Activated CD8-positive, alpha-beta T cell treated with anti-CD3 and anti-CD28 coated beads, Interleukin-2, amount 10 ng/mL, durations not matched to agents 7 days and 5 days (primary cell): ENCODE data around the gene ANKRD33. TPM values are rescaled to one million over a fixed set of nuclear protein-coding genes. Genes with fewer than 3 reads are reported as not detected.
A peak's percentile ranks its signal among the peaks of the same experiment; 100 is the strongest.

Experiments used
- ATAC-seq: fragments of 150-1000 bp; cut with Tn5 transposase; one replicate; pipeline ENCODE4 v1.10.0; 2021; ENCODE audit warnings: moderate library complexity
- CTCF ChIA-PET: fragments of 350-600 bp; sonication (Branson Sonifier 250); formaldehyde crosslinking; loops from one replicate; lab custom pipeline; 2021; ENCODE audit warnings: antibody characterized with exemption; lab: Charles Lee
- POLR2A ChIA-PET: fragments of 350-600 bp; sonication (Branson Sonifier 250); formaldehyde crosslinking; loops from one replicate; lab custom pipeline; 2021; ENCODE audit warnings: antibody characterized with exemption; lab: Charles Lee
- DNase-seq: peaks from one replicate; pipeline ENCODE4 v3.0.0-alpha.2; 2020
- H3K27ac Mint-ChIP-seq: one replicate; pipeline ENCODE4 v1.8.0; 2021; ENCODE audit warnings: mild to moderate bottlenecking, mixed read lengths
- H3K27me3 Mint-ChIP-seq: one replicate; pipeline ENCODE4 v1.8.0; 2021; ENCODE audit warnings: low read depth, mixed read lengths
- H3K36me3 Mint-ChIP-seq: one replicate; pipeline ENCODE4 v1.8.0; 2021; ENCODE audit warnings: low read depth, mixed read lengths
- H3K4me1 Mint-ChIP-seq: one replicate; pipeline ENCODE4 v1.8.0; 2021; ENCODE audit warnings: low read depth, mixed read lengths
- H3K4me3 Mint-ChIP-seq: one replicate; pipeline ENCODE4 v1.8.0; 2021; ENCODE audit warnings: mild to moderate bottlenecking, mixed read lengths
- H3K9me3 Mint-ChIP-seq: one replicate; pipeline ENCODE4 v1.8.0; 2022; ENCODE audit warnings: mixed read lengths; ENCODE audit not compliant: insufficient read depth
- total RNA-seq, 2 experiments: library from RNA; stranded (reverse); gene quantifications; one replicate each; pipeline ENCODE4 v1.2.3, GENCODE V29; 2021

The ANKRD33 gene
- total RNA-seq, 2 experiments from 2014 or later: not detected

- no peaks in the 10 kb centered on the region for H3K9me3 Mint-ChIP-seq
- POLR2A ChIA-PET: no interaction called here
- ATAC-seq (no peak), DNase-seq (no peak)
- no peak overlapping the region for H3K4me3 Mint-ChIP-seq
- H3K36me3 Mint-ChIP-seq: no peaks in the 10 kb centered on the region
- H3K27ac Mint-ChIP-seq: peak overlapping the region; percentile 30
- CTCF ChIA-PET: interaction anchor here (0.8 to 6.6 kb wide), 8 partner anchors 27 to 534 kb away, joined by 3 to 46 read pairs (median 6); partner anchors contain the start of gene GALNT6
- H3K4me1 Mint-ChIP-seq: peaks cover 4% of the 10 kb centered on the region
- peaks cover 16% of the 10 kb centered on the region for H3K27me3 Mint-ChIP-seq
Measured at GRCh38 chr12:51925346-51926063, 37.6 kb downstream of the ANKRD33 start.

- DNase-seq: no peak
- POLR2A ChIA-PET: no interaction called here
- Mint-ChIP-seq H3K4me3 (no peak overlapping the region), H3K9me3 (no peaks in the 10 kb centered on the region), H3K27me3 (peaks cover 19% of the 10 kb centered on the region), H3K36me3 (no peaks in the 10 kb centered on the region), H3K4me1 (peaks cover 4% of the 10 kb centered on the region), H3K27ac (no peak overlapping the region)
- CTCF ChIA-PET: interaction anchor here (0.6 to 6.6 kb wide), 13 partner anchors 14 to 535 kb away, joined by 3 to 46 read pairs (median 5); partner anchors contain the start of gene GALNT6
- ATAC-seq: no peak
Measured at GRCh38 chr12:51926064-51926632, 38.2 kb downstream of the ANKRD33 start.

- no peak overlapping the region for H3K4me3 Mint-ChIP-seq
- H3K27me3 Mint-ChIP-seq: peaks cover 19% of the 10 kb centered on the region
- DNase-seq (peak; percentile 72), ATAC-seq (peak; percentile 57)
- no peaks in the 10 kb centered on the region for H3K36me3 Mint-ChIP-seq
- H3K27ac Mint-ChIP-seq: no peak overlapping the region
- H3K9me3 Mint-ChIP-seq: no peaks in the 10 kb centered on the region
- H3K4me1 Mint-ChIP-seq: peaks cover 4% of the 10 kb centered on the region
- POLR2A ChIA-PET: no interaction called here
- CTCF ChIA-PET: interaction anchor here (0.6 to 6.6 kb wide), 14 partner anchors 13 to 535 kb away, joined by 3 to 46 read pairs (median 5); partner anchors contain the start of gene GALNT6
Measured at GRCh38 chr12:51926718-51927117, 38.8 kb downstream of the ANKRD33 start.

- no peak overlapping the region for H3K4me3 Mint-ChIP-seq
- ATAC-seq (no peak), DNase-seq (no peak)
- H3K9me3 Mint-ChIP-seq: no peaks in the 10 kb centered on the region
- ChIA-PET CTCF (interaction anchor here (2.0 kb wide), 1 partner anchor 39 kb away, joined by 5 read pairs; no protein-coding TSS in a partner anchor), POLR2A (no interaction called here)
- H3K27ac Mint-ChIP-seq: no peak overlapping the region
- H3K4me1 Mint-ChIP-seq: no peaks in the 10 kb centered on the region
- peaks cover 22% of the 10 kb centered on the region for H3K27me3 Mint-ChIP-seq
- H3K36me3 Mint-ChIP-seq: no peaks in the 10 kb centered on the region
Measured at GRCh38 chr12:51932218-51933076, 44.5 kb downstream of the ANKRD33 start.

GRCh38 chr12:51934080-51934479, 46.2 kb downstream of the ANKRD33 start:
- no peak overlapping the region for H3K4me3 Mint-ChIP-seq
- H3K27me3 Mint-ChIP-seq: peaks cover 22% of the 10 kb centered on the region
- ChIA-PET CTCF (interaction anchor here (0.8 to 2.0 kb wide), 3 partner anchors 38 to 90 kb away, joined by 3 to 5 read pairs (median 5); no protein-coding TSS in a partner anchor), POLR2A (no interaction called here)
- no peaks in the 10 kb centered on the region for H3K36me3 Mint-ChIP-seq
- DNase-seq: no peak
- no peaks in the 10 kb centered on the region for H3K9me3 Mint-ChIP-seq
- ATAC-seq: no peak
- no peaks in the 10 kb centered on the region for H3K4me1 Mint-ChIP-seq
- H3K27ac Mint-ChIP-seq: no peak overlapping the region

- no peak for ATAC-seq
- H3K27me3 Mint-ChIP-seq: peaks cover 21% of the 10 kb centered on the region
- no peak overlapping the region for H3K4me3 Mint-ChIP-seq
- H3K27ac Mint-ChIP-seq: no peak overlapping the region
- no peaks in the 10 kb centered on the region for H3K36me3 Mint-ChIP-seq
- ChIA-PET POLR2A (interaction anchor here (0.8 kb wide), 1 partner anchor 10 kb away, joined by 4 read pairs; no protein-coding TSS in a partner anchor), CTCF (interaction anchor here (0.9 kb wide), 1 partner anchor 15 kb away, joined by 3 read pairs; no protein-coding TSS in a partner anchor)
- DNase-seq: no peak
- no peaks in the 10 kb centered on the region for H3K9me3 Mint-ChIP-seq
- H3K4me1 Mint-ChIP-seq: no peaks in the 10 kb centered on the region
Measured at GRCh38 chr12:51937926-51938325, 50.0 kb downstream of the ANKRD33 start.

GRCh38 chr12:51938726-51939125, 50.8 kb downstream of the ANKRD33 start:
- no peak overlapping the region for H3K4me3 Mint-ChIP-seq
- H3K36me3 Mint-ChIP-seq: no peaks in the 10 kb centered on the region
- ATAC-seq: no peak
- peaks cover 26% of the 10 kb centered on the region for H3K27me3 Mint-ChIP-seq
- DNase-seq: no peak
- H3K9me3 Mint-ChIP-seq: no peaks in the 10 kb centered on the region
- POLR2A ChIA-PET: no interaction called here
- CTCF ChIA-PET: no interaction called here
- no peaks in the 10 kb centered on the region for H3K4me1 Mint-ChIP-seq
- H3K27ac Mint-ChIP-seq: no peak overlapping the region

GRCh38 chr12:51941011-51941581, 53.2 kb downstream of the ANKRD33 start:
- Mint-ChIP-seq H3K27ac (no peak overlapping the region), H3K36me3 (peaks cover 2% of the 10 kb centered on the region), H3K4me3 (no peak overlapping the region), H3K9me3 (peaks cover 9% of the 10 kb centered on the region), H3K4me1 (no peaks in the 10 kb centered on the region), H3K27me3 (peaks cover 21% of the 10 kb centered on the region)
- ATAC-seq: no peak
- ChIA-PET CTCF (no interaction called here), POLR2A (no interaction called here)
- DNase-seq: no peak

Other genes starting within 250 kb of the ANKRD33 start
- under 1 TPM; 0.32 to 0.37 TPM for gene FIGNL2, start 39.4 kb upstream of the ANKRD33 start, total RNA-seq
- gene ACVRL1, start 19.4 kb downstream of the ANKRD33 start, total RNA-seq: not detected
- gene ACVR1B, start 63.6 kb downstream of the ANKRD33 start, total RNA-seq: 1 to 10 TPM; 7.8 to 8.8 TPM
- 10 to 100 TPM; 11.0 to 12.5 TPM for gene TAMALIN, start 118.8 kb downstream of the ANKRD33 start, total RNA-seq
- gene NR4A1, start 163.3 kb downstream of the ANKRD33 start, total RNA-seq: 1 to 10 TPM; 4.3 to 5.6 TPM
- gene ATG101, start 181.9 kb downstream of the ANKRD33 start, total RNA-seq: 10 to 100 TPM; 28.8 to 31.1 TPM
- gene SMIM41, start 191.6 kb downstream of the ANKRD33 start, total RNA-seq: not detected